SH-SY5Y (cell line): Measurements from ENCODE around the gene HDAC1.

Experiments
- GATA2 ChIP-seq: IDR thresholded peaks from 2 replicates; pipeline ENCODE4 v1.6.1; 2011; ENCODE audit warnings: mild to moderate bottlenecking, low read depth, low read length
- GATA3 ChIP-seq: IDR thresholded peaks from 2 replicates; pipeline ENCODE4 v1.6.1; 2011; ENCODE audit warnings: low read depth, mild to moderate bottlenecking, low read length, moderate library complexity

Gene HDAC1

DNA sequence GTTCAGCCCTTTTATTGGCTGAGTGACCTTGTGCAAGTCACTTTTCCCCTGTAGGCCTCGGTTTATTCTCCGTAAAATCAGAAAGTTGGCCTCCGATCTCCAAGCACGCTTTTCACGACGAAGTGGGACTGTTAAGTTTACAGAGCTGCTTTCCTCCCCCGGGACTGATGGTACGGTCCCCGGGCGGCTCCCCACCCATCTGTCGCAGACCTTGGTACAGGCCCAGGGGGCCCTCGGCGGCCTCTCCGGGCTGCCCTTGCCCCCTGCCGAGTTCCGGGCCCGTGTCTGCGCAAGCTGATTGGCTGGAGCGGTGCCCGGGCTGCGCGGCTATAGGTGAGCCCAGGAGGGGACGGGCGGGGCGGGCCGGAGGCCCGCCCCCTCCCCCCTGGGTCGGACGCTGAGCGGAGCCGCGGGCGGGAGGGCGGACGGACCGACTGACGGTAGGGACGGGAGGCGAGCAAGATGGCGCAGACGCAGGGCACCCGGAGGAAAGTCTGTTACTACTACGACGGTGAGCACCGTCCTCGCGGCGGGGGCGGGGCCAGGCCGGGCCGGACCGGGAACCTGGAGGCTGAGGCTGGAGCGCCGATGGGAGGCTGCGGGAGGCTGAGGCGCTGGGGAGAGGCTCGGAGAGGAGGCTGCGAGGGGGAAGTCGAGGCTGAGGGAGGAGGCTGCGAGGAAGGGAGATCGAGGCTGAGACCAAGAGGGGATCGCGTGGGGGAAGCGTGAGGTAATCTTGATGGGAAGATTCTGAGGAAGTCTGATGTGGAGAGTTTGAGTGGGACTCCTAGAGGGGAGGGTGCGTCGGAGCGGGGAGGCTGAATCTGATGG, at the start of gene HDAC1:
TSS of gene HDAC1 (plus strand) at position 376 of the 831 bp plus-strand sequence. CDS start at position 463, 87 bp downstream.
- TF ChIP-seq GATA2 (no peak), GATA3 (no peak)

DNA sequence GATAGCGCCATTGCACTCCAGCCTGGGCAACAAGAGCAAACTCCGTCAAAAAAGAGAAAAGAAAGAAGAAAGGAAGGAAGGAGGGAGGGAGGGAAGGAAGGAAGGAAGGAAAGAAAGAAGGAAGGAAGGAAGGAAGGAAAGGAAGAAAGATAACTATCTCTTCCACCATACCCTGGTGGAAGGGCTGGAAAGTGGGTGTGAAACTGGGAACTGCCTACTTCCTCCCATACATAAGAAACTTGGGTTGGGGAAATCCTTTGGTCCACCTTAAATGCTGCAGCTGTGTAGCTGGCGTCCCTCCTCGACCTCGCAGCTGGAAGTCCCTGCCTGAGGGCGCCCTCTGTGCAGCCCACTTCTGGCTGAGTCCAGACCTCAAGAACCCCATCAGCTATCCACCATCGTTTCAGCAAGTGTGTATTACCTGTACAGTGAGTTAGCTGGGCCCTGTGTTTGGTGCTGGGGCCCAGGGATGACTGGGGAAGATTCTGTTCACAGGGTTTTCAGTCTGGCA, 49.5 kb upstream of the HDAC1 start:
- TF ChIP-seq GATA2 (no peak), GATA3 (no peak)

DNA sequence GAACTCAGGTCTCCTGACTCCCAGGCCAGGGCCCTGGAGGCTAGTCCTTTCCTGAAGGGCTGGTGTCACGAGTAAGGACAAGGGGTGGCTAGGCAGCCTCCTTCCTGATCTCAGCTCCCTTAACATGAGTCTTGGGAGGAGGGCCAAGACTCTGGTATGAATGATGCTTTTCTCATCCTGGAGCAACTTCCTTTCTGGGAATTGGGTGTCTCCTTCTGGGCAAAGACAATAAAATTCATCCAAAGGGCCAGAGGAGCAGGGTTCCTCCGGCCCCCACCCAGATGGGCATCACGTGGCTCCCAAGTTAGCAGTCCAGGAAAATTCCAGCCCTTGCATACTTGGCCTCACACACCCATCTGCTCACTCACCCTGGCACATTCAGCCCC, 45.0 kb upstream of the HDAC1 start, which contains the start of gene FAM167B:
TSS of gene FAM167B (plus strand) at position 335 of the 386 bp plus-strand sequence. CDS start 200 bp downstream, outside the sequence.
- TF ChIP-seq GATA2, result no peak
- TF ChIP-seq GATA3, result no peak

- TF ChIP-seq GATA3 (no peak), GATA2 (no peak)
Measured at GRCh38 chr1:32247452-32247851, 44.4 kb upstream of the HDAC1 start.

DNA sequence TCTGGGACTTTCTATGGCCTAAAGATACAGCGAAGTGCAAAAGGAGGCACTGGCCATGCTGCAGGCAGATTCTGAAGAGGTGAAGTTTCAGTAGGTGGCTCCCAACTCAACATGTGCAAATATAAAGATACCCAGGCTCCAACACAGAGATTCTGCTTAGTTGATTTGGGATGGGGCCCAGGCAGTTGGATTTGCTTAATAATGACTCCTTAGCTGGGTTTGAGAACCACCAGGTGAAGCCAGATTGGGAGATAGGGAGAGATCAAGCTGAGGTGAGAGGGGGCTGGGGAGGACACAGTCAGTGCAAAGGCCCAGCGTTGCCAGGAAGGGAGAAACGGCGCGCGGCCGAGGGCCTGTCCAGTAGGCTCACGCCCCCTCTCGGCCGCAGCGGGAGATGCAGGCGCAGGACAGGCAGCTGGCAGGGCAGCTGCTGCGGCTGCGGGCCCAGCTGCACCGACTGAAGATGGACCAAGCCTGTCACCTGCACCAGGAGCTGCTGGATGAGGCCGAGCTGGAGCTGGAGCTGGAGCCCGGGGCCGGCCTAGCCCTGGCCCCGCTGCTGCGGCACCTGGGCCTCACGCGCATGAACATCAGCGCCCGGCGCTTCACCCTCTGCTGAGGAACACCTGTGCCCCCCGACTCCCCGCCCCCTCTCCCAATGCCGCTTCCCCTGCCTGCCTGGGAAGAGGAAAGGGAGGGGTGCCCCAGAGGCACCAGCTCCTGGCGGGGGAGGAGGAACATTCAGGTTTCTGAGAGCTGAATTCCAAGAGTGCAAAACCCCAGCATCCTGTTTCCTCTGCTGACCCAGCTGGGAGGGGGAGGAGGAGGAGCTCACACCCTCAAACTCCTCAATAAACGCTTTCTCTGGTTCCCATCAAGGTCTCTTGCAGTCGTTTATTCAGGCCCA, 43.6 kb upstream of the HDAC1 start:
- TF ChIP-seq GATA3 (no peak), GATA2 (no peak)

- no peak for TF ChIP-seq GATA2
- TF ChIP-seq GATA3, result no peak
Measured at GRCh38 chr1:32249831-32250525, 41.9 kb upstream of the HDAC1 start.

DNA sequence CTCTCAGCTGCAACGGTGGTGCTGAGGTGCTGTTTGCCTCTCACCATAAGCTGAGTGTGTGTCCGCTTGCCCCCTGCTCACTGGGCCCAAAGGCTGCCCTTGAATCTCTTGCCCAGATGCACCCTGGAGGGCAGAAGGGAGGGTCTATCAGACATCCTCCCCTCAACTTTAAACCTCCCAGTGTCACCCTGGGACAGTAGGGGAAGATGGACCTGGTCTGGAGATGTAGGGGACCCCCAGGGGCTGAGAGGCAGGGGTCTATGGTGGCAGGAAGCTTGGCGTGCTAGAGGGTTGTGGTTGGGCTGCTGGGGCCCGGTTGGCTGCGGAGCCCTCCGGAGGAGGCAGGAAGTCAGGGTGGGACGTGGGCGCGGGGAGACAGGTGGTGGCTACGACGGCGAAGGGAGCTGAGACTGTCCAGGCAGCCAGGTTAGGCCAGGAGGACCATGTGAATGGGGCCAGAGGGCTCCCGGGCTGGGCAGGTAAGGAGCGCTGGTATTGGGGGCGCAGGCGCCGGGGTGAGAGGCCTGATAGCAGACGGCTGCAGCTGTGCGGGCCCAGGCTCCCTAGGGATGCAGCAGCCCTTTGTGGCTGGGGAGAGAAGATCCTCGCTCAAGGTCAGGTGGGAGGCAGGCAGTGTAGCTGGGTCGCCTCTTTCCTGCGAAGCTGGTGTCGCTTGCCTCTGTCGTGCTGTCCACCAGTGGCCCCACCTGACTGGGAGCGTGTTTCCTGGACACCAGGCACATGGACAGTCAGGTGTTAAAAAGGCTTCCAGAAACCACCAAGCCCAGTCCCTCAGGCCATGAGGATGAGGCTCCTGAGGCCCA, 40.8 kb upstream of the HDAC1 start, which contains the start of gene LCK:
TSS of gene LCK (plus strand) at position 373 of the 824 bp plus-strand sequence. CDS start 23,065 bp downstream, outside the sequence.
- TF ChIP-seq GATA3 (no peak), GATA2 (no peak)

GRCh38 chr1:32255072-32256071, 36.5 kb upstream of the HDAC1 start:
- TF ChIP-seq GATA3 (no peak), GATA2 (no peak)

DNA sequence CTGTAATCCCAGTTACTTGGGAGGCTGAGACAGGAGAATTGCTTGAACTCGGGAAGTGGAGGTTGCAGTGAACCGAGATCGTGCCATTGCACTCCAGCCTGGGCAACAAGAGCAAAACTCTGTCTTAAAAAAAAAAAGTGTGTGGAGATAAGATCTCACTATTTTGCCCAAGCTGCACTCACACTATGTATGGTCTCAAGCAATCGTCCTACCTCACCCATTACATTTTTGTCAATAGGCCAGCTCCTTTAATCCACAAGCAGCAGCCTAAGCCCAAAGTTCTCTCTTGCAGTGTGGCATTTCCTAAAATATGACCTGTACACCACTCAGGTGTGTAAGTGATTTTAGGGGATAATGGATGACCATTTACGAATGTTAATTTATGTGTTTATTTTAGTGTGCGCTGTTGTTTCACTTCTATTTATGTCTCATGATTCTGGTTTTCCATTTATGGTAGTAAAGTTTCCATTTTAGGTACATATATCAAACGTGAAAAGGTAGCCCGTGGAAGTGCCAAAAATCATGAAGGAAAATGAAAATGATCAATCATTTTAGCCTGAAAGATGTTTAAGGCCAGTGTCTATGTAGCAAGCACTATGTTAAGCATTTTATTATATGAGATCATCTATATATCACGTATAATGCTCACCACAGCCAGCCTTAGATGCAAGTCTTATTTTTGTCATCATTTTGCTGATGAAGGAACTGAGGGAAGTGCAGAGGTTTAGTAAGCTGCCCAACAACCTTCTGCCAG, 35.2 kb upstream of the HDAC1 start:
- no peak for TF ChIP-seq GATA3
- no peak for TF ChIP-seq GATA2

GRCh38 chr1:32257227-32257508, 34.7 kb upstream of the HDAC1 start:
- TF ChIP-seq GATA2 (no peak), GATA3 (no peak)

GRCh38 chr1:32263744-32264143, 28.1 kb upstream of the HDAC1 start:
- no peak for TF ChIP-seq GATA2
- TF ChIP-seq GATA3, result no peak
